ENCODE data around the gene RPRM.
"Not testable (repeated sequence)": the region's sequence is repeated elsewhere in the genome, so short reads cannot be mapped to it uniquely, and the experiment has no call there.

Gene RPRM

DNA sequence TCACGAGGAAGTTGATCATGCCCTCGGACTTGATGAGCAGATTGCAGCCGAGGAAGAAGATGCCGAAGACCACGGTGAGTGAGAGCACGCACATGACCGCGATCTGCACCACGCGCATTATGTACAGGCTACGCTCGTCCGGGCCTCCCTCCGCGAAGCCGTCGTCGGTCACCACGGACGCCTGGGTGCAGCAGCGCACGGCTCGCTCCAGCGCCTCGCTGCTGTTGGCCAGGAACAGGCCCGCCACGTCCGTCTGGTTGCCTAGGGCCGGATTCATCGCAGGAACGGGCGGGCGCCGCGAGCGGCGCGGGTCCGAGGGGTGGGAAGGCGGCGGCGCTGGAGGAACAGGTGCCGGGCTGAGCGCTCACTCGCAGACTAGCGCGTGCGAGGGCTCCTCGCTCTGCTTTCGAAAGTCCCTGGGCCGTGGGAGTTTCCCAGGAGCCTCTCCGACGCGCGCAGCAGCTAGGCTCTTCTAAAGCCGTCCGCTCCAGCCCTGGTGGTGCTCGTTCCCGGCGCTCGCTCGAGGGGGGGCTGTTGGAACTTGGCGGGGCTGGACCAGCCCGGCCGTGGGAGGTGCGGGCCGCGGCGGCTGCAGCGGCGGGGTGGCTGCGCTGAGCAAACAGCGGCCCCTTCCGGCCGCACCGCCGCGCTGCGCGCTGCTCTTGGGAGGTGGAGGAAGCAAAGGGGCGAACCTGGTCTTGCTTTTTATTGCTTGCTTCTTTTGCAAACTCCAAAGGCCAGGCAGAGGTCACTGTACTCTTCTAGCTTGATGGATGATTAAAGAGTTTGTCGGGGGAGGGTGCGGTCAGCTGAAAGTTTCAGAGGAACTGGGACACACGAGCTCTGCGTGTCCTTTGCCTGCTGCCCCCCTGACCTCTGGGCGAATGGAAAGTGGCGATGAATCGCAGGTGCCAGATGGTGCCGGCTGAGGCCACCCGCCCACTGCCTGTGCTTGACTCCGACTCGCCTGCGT, at the start of gene RPRM:
Gene RPRM, minus strand, starts transcription at position 474 of the 973 bp plus-strand sequence. Its CDS starts 197 bp downstream, at position 277.
- peak; percentile 83 for DNase-seq (ENCODE audit: low spot score)

DNA sequence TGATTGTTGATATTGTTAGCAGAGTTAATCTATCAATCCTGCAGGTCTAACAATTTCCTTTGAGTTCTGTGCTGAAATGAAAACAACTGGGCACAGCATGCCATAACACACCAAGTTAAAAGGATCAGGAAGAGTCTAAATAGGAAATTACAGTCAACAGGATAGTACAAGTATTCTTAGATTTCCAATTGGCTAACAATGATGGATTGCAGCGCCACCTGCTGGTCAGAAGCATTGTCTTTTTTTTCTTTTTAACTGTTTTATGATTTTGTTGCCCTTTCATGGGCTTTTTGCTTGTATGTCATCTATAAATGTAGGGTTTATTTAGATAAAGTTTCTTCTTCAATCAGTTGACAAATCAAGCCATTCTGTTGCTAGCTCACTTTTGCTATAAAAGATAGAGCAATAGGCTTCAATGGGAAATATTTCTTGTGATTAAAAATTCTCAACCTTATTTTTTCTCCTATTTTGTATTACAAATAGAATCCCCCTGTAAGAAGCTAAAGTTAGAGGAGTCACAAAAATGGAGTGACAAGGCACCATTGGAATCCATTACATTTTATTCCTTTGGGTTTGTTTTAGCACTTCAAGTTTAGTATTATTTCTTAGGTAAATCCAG, 40.8 kb upstream of the RPRM start:
- peak; percentile 34 for DNase-seq (ENCODE audit: low spot score)

DNA sequence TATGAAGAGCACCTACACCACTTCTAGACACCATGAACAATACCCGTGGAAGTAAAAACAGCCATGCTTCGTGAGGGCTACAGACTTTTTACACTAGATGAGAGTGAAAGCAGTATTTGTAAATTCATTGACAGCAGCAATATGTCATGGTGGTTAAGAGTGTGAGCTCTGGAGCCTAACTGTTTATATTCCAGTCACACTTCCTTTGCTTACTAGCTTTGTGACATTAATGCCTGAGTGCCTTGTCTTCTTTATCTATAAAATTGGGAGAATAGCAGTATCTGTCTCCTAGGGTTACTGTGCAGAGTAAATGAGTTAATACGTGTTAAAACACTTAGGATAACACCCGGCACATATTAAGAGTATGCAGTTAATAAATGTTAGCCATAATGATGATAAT, 33.8 kb upstream of the RPRM start:
- no peak for DNase-seq (ENCODE audit: low spot score)

DNA sequence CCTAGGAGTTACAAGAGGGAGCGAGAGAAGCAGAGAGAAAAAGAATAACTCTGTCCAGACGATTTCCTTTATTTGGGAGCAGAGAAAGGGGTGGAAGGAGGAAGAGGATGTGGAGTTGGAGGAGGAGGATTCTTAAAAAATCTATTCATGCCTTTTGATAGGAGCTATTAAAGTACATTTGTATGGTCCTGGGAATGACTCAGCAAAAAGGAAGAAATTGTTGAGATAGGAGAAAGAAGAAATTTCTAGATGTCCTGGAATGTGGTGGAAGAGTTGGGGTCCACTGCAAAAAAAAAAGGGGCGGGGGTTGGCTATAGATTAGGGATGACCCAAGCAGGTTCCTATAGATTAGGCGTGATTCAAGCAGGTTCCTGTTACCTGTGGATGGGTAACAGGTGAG, 32.4 kb upstream of the RPRM start:
- DNase-seq (ENCODE audit: low spot score), result no peak

DNA sequence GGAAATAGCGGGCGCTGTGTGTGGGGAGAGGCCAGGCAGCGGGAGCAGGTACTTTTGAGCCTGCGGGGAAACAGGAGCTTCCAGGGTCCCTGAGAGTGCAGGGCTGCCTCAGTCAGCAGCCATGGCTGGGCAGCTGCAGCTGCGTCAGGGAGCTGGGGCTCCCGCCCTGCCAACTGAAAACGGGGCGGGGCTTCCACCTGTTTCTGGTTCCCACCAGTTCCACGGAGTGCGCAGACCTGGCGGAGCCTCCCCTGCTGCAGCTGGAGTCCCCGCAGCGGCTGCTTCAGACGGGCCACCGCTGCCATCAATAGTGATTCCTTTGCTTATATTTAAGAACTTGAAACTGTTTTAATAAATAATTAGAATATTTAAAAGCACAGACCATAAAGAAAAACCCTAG, 30.6 kb upstream of the RPRM start:
- DNase-seq (ENCODE audit: low spot score), result no peak

DNA sequence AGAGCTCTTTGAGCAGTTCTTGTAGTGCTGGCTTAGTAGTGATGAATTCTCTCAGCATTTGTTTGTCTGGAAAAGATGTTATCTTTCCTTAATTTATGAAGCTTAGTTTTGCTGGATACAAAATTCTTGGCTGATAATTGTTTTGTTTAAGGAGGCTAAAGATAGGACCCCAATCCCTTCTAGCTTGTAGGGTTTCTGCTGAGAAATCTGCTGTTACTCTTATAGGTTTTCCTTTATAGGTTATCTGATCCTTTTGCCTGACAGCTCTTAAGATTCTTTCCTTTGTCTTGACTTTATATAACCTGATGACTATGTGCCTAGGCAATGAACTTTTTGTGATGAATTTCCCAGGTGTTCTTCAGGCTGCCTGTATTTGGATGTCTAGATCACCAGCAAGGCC, 27.9 kb upstream of the RPRM start:
- DNase-seq (ENCODE audit: low spot score), result not testable (repeated sequence)

DNA sequence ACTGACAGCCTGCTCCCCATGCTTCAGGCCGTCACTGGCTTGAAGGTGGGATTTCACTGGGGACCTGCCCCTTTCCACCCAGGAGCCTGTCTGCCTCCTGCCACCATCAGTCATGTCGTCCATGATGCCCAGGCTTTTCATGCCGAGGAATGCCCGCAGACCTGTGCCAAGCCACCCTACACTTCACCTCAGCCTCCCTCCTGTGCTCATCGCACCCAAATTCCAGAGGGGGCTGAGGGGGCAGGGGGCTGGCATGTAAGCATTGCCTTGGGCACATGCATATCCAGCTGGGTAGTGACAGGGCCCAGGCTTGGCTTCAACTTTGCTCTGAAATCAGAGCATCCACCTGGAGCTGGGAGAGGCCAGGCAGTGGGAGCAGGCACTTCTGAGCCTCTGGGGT, 20.9 kb upstream of the RPRM start:
- DNase-seq (ENCODE audit: low spot score), result no peak

DNA sequence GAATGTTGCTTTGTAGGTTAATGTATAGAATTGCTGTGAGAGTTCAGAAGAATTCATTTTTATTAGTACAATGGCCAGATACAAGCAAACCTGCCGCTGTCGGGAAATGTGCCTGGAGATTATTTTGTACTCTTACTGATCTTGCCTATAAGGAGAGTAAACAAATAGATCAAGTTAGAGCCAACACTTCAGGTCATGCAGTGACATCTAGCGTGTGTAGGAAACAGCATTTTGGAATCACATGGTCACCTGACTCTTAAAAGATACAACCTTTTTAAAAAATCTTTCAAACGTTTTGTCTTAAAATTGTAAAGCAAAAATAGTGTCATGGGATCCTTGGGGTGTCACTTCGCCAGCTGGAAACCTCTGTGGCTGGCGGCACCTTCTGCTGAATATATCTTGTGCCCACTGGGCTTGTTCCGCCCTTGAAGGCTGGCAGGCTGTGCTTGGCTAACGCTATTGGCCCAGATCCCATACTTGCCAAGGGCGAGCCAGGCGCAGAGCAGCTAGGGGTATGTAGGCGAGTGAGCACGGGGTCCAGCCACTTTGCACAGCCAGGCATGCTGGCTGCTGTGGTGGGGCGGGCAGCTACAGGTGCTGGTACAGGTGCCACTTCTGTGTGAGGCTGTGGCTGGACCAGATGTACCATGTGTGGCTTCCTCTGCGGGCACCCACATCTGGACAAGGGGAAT, 19.5 kb upstream of the RPRM start:
- no peak for DNase-seq (ENCODE audit: low spot score)

DNA sequence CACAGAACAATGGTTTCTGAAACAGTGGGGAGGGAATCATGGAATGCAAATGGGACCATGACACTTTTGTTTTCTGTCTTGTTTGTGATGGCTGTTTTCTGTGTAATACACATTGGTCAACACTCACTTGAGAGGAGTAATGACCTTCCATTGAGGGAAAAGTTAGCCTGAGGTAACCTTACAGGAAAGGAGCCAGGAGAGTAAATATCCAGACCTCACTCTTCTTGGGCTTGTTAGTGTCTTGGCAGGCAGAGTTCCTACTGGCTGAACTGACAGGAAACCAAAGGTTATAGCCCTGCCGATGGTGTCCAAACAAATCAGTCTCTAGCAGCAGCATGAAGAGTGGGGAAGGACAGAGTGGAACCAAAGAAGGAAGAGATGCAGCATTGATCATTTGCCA, 17.2 kb upstream of the RPRM start:
- DNase-seq (ENCODE audit: low spot score), result no peak

DNA sequence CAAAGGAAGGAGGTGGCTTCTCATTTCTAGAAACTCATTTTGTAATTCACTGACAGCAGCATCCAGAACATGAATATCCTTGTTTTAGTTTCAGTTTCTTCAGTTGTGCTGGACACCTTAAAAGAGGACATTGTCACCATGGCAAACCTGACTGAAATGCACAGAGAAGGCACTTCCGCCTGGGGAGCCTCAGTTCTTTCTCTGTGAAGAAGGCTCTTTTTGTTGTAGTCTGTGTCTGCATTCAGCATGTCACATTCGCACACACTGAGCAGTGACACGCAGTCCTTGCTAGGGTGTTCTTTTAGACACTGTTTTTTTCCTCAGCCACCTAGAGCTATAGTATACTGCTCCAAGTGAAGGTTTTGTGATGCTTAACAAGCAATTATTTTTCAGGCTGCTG, 9.5 kb upstream of the RPRM start:
- no peak for DNase-seq (ENCODE audit: low spot score)

DNA sequence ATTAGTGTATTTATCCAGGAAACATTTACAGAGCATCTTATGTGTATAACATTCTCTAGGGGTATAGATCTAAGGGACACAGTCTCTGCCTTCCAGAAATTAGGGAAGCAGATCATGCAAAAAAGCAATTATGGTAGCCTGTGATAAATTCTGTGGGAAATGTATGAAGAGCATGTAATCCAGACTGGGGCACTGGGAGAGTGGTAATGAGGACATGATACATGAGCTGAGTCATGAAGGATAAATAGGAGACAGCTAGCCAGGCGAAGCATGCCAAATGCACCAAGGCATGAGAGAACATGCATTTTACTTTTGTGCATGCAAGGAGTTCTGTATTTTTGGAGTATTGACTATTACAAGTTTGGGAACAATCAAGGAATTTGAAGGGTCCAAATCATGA, 8.9 kb upstream of the RPRM start:
- DNase-seq (ENCODE audit: low spot score), result no peak

DNA sequence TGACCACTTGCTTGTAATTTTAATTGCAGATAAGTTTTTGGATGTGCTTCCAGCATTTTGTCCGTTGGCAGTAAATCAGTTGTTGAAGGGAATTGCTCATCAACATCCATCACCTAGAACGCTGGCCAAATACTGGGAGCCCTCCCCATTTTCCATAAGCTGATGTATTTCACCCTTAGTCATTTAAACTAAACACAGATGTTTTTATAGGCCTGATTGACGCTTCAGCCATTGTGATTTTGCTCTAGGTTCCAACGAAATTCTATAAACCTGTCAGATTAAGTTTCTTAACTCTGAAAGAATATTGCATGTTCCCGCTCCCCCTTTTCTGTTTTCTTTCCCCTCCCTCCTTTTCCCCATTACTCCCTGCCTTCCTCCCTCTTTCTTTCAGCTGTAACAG, 1.0 kb upstream of the RPRM start:
- no peak for DNase-seq (ENCODE audit: low spot score)

DNA sequence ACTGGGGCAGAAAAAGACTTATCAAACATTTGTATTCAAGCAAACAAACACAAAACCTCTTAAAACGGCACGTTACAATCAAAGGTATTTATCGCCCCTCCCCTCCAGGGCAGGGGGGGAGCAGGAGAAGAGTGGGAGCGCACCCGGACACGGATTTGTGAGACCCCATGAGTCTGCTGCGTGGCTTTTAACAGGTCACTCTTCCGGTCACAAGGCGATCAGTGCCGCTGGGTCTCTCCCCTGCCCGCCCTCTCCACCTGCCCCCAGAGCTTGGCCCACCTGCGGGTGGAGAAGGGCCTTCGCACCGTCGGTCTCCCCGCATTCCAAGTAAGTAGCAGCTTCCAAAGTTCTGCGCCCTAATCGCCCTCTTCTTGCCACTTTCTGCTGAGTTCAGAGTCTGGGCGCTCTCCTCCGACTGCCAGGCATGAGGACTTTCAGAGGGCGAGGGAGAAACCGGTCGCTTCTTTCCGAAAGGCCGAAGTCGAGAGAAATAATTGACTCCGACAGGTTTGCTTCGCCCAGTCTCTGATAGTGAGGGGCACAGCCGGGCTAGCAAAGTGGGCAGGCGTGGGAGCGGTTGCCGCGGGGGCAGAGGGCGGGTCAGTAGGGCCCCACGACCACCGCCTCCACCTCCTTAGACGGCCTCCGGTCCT, 800 bp downstream of the RPRM start:
- DNase-seq (ENCODE audit: low spot score), result no peak

DNA sequence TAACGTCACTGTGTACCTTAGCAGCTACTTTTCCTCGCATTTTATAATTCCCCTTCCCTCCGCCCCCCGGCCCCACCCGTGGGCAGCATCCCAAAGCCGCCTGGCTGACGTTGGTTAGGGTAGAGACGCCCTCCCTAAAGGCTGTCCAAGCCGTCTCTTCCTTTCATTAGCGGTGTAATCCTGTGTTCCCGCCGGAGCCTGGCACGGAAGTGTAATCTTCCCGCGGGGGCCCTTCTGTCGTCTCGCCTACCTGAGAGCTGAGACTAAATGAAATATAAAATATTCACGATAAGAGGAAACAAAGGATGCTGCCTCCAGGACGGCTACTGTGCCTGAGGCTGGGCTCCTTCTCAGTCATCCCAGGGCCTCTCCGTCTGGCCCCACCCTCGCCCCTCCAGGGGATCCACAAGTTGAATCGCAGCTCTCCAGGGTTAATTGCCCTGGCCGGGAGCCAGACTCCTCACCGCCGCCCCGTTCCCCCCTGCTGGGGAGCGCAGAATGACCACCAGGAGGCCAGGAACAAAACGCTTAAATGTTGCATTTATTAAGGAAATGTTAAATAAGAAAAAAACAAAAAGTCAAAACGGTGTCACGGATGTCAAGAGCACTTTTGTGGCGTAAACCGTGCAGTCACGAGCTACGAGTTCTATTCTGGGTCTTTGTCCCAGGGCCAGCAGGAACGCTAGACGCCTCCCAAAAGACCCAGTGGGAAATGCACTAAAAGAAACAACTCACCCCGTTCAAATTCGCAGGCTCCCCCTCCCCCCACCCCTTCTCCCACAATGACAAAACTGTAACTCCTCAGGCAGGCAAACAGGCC, 1.5 kb downstream of the RPRM start:
- peak; percentile 16 for DNase-seq (ENCODE audit: low spot score)

DNA sequence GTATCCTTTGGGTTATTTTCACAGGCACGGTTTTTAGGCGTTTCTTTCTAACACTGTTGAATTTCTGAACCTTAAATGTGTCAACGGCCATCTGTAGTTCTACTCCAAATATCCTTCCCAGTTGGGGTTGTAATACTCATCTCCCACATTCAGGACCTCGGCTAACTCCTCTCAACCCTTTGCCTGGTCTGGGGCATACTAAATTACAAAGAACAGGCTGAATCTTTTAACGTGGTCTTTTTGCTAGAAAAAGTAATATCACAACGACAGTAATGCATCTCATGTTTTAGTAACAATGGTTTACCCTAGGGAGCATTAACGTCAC, 2.1 kb downstream of the RPRM start:
- DNase-seq (ENCODE audit: low spot score), result no peak

DNA sequence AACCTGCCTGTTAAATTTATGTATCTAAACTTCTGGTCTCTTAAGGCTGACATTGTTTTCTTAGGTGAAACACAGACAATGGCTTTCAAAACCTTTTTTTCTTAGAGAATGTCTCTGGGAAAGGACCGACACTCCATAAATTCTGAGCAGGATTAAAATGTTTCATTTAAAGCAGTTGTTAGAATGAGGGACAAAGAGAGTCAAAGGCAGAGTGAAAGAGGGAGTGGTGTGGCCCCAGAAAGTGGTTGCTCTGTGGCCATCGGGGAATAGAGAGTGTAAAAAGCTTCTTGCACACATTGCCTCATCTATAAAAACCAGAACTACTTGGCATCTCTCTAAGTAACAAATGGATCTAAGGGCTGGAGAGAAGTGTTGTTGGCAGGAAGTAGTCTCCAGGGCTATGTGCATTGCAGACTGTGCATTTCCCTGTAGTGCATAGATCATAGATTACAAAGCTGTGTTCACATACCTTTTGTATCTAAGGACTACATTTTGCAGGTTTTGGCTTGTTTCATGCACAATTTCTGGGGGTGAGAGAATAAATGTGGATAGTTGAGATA, 3.6 kb downstream of the RPRM start:
- DNase-seq (ENCODE audit: low spot score), result no peak

DNA sequence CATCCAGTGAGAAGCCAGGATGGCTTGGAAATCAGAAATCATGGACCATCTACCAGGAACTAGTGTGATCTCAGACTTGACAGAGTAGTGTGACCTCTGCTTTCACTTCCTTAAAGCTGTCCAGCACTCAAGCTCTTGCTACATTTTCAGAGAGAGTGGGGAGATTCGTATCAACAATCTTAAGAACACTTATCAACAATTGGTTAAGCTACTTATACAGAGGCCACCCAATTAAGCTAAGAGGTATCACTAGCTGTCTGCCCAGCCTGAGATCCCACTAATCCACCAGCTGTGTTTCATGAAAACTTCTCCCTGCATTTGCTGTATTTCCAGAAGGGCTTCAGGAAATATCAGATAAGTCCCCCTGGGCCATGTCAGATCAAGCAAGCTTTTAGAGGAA, 4.2 kb downstream of the RPRM start:
- DNase-seq (ENCODE audit: low spot score), result no peak

DNA sequence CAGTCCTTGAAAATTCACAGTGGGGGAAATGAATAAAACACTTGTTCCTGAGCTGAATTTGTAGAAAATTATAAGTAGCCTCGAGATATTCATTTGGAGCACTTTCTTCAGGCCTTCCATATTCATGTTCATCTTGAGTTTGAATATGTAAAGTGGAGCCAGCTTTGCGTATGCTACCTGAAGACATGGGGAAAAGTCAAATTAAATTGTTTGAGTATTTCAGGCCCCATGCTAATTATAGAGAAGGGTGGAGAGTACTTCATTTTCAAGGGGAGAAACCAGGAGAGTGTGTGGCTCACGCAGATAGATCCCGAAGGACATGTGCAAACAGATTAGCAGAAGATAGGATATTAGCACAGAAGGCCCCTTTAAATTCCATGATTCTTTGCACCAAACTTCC, 7.7 kb downstream of the RPRM start:
- DNase-seq (ENCODE audit: low spot score), result no peak

DNA sequence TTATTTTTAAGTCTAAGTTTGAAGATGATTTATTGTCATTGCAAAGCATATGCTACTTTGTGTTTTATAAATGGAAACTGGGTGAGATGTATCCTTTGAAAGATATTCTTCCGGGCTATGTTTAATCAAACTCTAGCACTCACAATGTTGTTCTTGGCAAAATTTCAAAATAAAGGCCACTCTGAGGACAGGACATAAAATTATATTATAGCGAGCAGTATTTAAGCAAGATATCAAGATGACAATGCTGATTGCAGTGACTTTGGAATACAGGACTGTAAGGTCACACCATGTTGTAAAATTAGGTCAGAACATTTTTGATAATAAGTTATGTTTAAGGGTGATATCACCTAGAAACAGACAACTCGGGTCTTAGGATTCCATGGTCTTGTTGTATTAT, 14.2 kb downstream of the RPRM start:
- no peak for DNase-seq (ENCODE audit: low spot score)

DNA sequence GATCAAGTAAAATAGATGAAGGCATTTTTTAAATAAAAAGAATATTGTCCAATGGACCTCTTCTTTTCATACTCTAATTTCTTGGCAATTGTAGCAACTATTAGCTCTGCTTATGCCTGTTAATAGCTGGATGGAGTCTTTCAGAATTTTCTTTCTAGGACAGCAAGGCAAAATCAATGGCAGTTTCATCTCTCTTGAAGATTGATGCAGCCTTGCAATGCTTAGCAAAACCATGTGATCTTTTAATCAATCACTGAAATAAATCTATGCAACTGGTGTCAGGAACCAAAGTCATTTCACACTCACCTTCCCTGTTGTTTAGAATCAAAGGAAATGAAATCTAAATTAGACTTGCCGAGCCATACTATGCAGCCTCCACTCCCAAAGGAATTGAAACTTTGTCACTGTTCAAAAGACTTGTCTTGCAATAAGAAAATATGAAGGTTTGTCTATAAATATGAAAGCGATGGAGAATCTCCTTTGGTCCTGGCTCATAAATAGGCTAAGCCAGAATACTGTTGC, 16.2 kb downstream of the RPRM start:
- DNase-seq (ENCODE audit: low spot score), result no peak

DNA sequence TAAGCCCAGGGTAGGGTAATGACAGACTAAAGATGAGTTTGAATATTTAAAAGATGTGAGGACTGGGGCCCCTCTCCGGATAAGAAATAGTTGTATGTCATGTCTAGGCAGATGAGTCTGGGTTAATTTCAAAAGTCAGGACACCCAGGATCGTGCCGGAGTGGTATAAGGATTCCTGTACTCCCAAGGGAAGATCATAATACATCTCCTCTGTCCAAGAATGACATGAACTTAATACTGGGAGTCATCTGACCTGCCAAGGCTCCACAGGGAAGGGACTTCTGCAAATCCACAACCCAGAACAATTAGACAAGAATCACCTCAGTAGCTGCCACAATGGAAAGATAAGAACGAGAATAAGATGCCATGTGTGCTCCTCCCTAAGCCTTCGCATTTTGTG, 17.1 kb downstream of the RPRM start:
- DNase-seq (ENCODE audit: low spot score), result no peak
